ENCODE results near the gene SNAI3.

Gene SNAI3

GRCh38 chr16:88721236-88721635 is 34.9 kb upstream of the SNAI3 start:
- DNase-seq, result no peak

- no peak for DNase-seq
Measured at GRCh38 chr16:88720396-88720970, 34.2 kb upstream of the SNAI3 start.

- no peak for DNase-seq
Measured at GRCh38 chr16:88719933-88720296, 33.6 kb upstream of the SNAI3 start.

- no peak for DNase-seq
Measured at GRCh38 chr16:88719267-88719932, 33.1 kb upstream of the SNAI3 start.

DNA sequence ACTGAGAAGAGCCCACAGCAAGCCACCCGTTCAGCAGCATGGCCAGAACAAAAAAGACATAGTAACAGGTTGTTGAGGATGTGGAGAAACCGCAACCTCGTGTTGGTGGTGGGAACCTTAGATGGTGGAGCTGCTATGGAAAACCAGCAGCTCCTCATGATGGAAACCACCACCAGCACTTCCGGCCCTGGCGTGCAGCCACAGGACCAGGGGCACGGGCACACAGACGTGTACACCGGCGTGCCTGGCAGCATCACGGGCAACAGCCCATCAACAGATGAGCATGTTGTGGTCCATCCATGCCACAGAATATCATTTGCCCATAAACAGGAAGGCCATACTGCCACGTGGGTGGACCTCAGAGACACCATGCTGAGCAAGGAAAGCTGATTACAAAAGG is 31.9 kb upstream of the SNAI3 start:
- no peak for DNase-seq

DNA sequence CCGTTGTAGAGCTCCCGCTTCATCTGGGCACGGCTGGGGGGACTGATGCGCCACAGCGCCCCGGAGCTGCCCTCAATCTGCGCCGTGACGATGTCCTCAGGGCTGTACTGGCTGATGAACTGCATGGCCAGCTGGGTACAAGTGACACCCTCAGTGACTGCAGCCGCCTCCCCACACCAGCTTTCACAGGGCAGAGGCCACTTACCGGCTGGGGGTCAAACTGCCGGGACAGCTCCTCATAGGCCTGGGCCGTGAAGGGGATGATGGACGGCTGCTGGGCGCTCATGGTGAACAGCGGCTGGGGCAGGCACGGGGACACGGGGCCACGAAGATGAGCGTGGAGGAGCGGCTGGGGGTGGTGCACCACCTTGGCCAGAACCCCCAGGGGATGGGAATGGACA is 30.3 kb upstream of the SNAI3 start:
- no peak for DNase-seq

GRCh38 chr16:88716201-88716600 is 29.9 kb upstream of the SNAI3 start:
- DNase-seq, result no peak

- no peak for DNase-seq
Measured at GRCh38 chr16:88715312-88716190, 29.2 kb upstream of the SNAI3 start.

- DNase-seq, result no peak
Measured at GRCh38 chr16:88714420-88715302, 28.4 kb upstream of the SNAI3 start.

DNA sequence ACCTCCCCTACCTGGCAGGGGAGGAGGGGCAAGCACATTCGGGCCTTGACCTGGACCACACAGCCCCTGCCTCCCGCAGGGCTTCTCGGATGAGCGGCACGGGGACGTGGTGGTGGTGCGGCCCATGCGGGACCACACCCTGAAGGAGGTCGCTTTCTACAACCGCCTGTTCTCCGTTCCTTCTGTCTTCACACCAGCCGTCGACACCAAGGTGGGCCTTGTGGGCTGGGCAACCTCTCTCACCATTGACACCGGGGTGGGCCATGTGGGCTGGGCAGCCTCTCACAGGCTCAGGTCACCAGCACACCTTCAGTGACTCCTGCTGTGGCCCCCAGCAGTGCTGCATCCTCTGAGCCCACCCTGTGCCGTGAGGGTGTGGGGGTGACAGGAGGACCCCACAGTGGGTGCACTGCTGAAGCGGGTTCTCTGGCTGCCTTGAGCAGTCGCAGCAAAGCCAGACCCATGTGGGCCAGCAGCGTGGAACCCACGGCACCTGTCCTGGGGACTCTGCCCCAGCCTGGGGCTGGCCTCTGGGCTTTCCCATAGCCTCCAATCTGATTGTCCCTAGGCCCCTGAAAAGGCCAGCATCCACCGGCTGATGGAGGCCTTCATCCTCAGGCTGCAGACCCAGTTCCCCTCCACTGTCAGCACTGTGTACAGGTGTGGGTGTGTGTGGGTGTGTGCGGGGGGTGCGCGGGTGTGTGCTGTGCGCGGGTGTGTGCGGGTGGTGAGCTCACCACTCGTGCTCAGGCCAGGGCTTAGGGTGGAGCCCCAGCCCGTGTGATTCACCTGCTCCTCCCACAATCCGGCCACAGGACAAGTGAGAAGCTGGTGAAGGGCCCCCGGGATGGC is 27.5 kb upstream of the SNAI3 start:
- no peak for DNase-seq

GRCh38 chr16:88713054-88713453 is 26.7 kb upstream of the SNAI3 start:
- no peak for DNase-seq

- DNase-seq, result no peak
Measured at GRCh38 chr16:88712362-88712979, 26.2 kb upstream of the SNAI3 start.

DNA sequence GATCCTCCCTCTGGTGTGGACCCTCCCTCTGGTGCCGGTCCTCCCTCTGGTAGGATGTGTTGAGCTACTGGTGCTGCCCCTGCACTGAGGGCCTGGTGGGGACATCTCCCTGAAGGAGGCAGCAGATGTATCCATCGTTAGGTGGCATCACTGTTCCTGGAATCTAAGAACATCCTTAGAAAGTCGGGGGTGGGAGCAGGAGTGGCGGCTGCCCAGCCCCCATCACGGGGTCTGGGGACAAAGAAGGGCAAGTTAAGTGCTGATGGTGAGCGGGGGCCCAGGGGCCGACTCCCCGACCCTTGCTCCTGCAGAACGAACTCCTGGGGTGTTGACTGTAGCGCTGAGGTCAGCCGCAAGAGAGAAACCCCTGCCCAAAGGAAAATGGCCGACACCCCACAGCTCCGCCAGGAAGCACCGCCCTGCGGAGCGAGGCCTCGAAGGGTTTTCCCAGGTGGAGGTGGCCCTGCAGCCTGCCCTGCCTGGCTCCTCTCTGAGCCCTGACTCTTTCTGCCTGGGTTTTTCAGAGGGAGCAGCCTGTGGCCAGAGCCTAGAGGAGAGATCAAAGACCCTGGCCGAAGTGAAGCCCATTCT is 25.5 kb upstream of the SNAI3 start:
- DNase-seq, result no peak

DNA sequence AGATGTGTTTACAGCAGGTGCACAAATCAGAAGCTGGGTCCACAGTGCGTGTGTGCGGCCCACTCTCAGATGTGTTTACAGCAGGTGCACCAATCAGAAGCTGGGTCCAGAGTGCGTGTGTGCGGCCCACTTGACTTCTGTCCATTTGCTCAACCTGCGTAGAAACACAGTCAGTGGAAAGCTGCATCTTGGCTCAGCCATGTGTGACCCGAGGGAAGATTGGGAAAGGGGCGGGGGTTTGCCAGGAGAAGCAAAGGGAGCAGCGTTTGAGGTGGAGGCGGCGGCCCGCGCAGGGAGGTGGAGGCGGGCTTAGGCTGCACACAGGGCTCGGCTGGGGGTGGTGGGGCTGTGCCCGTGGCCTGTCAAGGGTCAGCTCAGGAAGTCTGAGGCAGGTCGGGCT is 24.2 kb upstream of the SNAI3 start:
- DNase-seq, result no peak

DNA sequence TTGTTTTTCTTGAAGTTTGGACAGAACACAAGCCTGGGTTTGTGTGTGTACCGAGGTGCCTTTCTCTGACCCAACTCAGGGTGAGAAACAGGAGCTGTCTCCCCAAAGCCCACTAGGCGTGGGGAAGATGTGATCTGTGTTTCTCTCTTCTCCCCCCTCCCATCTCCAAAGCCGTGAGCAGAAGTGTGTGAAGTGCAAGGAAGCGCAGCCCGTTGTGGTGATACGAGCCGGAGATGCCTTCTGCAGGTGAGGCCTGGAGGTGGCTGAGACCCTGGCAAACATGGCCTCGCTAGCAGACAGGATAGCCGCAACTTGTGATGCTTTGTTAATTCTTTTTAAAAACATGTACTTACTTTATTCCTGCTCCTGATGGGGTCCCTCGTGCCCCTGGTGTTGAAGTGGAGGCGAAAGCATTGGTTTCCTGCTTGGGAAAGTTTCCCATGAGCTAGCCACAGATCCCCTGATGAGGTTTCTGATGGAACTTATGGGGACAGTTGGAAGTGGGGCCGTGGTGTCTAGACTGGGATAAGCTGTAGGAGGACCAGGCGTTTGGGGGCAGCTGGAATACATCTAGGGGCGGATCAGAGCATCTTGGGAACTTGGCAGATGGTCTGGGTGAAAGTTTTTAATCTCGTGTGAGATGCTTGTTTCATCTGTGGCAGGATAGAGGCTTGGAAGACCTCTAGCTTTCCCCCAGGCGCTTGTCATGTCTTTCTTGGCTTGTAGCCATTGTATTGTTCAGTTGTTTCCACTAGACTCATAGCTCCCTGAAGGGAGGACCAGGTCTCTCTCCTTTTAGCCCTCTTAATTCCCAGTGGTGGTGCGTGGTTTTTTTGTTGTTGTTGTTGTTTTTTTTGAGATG is 20.9 kb upstream of the SNAI3 start:
- no peak for DNase-seq

- peak; percentile 89 for DNase-seq
Measured at GRCh38 chr16:88706229-88706964, 20.1 kb upstream of the SNAI3 start, which contains the start of the genes CTU2 and RNF166. Gene CTU2, plus strand, starts transcription at chr16:88706503. Its CDS starts 28 bp downstream, at chr16:88706531. Gene RNF166, minus strand, starts transcription at chr16:88706408. Its CDS starts 83 bp downstream, at chr16:88706325.

- no peak for DNase-seq
Measured at GRCh38 chr16:88705801-88706228, 19.5 kb upstream of the SNAI3 start.

GRCh38 chr16:88705076-88705684 is 18.9 kb upstream of the SNAI3 start:
- peak; percentile 47 for DNase-seq

Data from CD4-positive, alpha-beta T cell treated with Interleukin-15 for 1 hour (primary cell).